HepG2 (cell line): ENCODE measurements around the gene GIPC3.

Source experiments
- POLR2A ChIP-seq, 2 experiments: IDR thresholded peaks; 2 replicates each; pipeline ENCODE4 v1.6.1; 2011; ENCODE audit warnings: low read depth in 2 of 2, low read length in 2 of 2, mild to moderate bottlenecking in 1 of 2, moderate library complexity in 1 of 2; ENCODE audit not compliant: insufficient read depth in 1 of 2
- SP1 ChIP-seq, 2 experiments: fragments of 450-650 bp in 1 of 2; sonication (generic) in 1 of 2; formaldehyde crosslinking in 1 of 2; IDR thresholded peaks; 2 replicates each; pipeline versions ENCODE4 v1.4.0 to v1.6.1; 2016 to 2020; ENCODE audit warnings: missing genetic modification reagents in 1 of 2
- ZNF546 ChIP-seq: sonication (generic); formaldehyde crosslinking; conservative IDR thresholded peaks from 2 replicates; pipeline ENCODE4 v1.8.1; 2023; ENCODE audit warnings: mild to moderate bottlenecking, missing genetic modification reagents

GRCh38 chr19:3576696-3577443, 8.4 kb upstream of the GIPC3 start:
- no peak for TF ChIP-seq ZNF546
- no peak for TF ChIP-seq SP1 (IDR thresholded peaks at IDR 0.05)
- no peak for TF ChIP-seq SP1 (CRISPR knock-in tag; IDR thresholded peaks at IDR 0.05)
- no peak for TF ChIP-seq POLR2A (IDR thresholded peaks at IDR 0.05; ENCODE audit: insufficient read depth in 1 of 2, low read depth in 2 of 2, low read length in 2 of 2)
